ENCODE measurements around the gene CLIC5.

Gene CLIC5

DNA sequence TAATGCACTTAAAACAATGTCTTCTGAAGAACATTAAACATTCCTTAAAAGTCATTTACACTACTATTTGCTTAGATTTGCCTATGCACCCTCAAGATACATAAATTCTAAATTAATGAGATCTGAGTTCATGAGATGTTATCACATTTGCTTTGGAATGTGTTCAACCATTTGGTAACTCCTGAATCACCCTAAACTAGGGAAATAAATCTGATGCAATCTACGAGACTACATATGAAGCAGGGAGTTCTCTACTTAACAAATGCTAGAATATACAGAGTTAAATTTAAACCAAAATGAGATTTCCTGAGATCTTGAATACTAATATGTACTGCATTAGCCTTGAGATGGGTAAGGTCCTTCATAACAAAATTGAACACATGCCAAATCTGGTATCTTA is 170.1 kb downstream of the CLIC5 start:
- FAIRE-seq (no peak), DNase-seq (ENCODE audit: insufficient read length, low spot score) (no peak)
- TF ChIP-seq POLR2A (IDR thresholded peaks at IDR 0.05; ENCODE audit: low read depth, low read length), result no peak

DNA sequence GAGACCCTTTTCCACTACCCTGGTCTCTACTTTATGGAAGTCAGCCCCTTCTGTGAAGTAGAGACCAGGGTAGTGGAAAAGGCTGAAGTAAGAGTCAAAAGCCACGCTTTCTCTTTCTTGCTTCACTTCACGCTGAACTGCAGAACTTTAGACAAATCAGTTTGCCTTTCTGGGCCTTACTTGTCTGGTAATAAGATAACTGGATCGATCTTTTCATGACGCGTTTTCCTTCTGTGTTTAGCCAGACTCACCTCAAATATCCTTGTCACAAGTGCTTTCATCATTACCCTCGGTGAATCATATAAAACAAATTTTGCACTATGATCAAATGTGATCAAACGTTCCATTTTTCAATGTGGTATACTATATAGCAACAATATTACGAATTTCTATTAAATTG is 170.7 kb downstream of the CLIC5 start:
- no peak for FAIRE-seq
- TF ChIP-seq POLR2A (IDR thresholded peaks at IDR 0.05; ENCODE audit: low read depth, low read length), result no peak
- no peak for DNase-seq (ENCODE audit: insufficient read length, low spot score)

DNA sequence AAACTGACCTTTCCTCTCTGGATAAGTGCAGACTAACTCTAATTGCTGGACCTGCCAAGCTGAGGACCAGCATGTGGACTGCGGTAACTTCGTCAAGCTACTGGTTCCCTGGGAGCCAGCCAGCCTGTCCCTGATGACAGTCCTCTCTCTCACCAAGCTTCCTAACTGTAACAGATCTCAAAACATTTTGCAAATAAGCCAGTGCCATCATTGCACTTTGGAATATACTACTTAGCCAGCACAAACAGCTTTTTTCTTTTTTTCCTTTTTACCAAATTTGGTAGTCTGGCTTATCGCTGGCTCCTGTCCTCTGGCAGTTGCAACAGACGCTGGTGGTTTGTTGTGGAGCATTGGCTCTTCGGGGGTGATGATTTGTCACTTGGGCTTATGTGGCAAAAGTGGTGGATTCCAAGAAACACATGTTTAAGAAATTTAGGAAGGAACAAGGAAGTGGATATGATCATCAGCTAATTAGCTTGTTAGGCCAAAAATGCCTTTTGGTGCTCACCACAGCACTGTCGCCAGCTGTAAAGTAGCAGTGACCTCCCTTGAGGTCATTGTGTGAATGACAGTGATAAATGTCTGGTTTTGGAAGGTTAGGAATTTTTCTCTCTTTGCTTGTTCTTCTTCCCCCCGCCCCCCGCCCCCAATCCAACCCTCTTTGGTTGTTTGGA is 171.7 kb downstream of the CLIC5 start:
- TF ChIP-seq POLR2A (IDR thresholded peaks at IDR 0.05; ENCODE audit: low read depth, low read length), result no peak
- DNase-seq (ENCODE audit: insufficient read length, low spot score) (no peak), FAIRE-seq (no peak)

DNA sequence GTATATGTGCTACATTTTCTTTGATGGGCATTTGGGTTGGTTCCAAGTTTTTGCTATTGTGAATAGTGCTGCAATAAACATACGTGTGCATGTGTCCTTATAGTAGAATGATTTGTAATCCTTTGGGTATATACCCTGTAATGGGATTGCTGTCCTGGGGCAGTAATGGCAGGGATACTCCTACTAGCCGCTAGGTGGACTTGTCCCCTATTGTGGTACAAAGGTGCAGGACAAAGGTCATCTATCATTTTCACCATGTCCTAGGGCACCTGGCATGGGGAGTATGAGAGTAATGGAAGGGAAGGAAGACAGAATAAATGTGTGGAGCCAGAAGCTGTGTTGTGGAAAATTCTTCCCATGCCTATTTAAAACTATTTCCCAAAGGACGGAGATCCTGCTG is 174.6 kb downstream of the CLIC5 start:
- DNase-seq (ENCODE audit: insufficient read length, low spot score) (no peak), FAIRE-seq (no peak)
- TF ChIP-seq POLR2A (IDR thresholded peaks at IDR 0.05; ENCODE audit: low read depth, low read length), result no peak

DNA sequence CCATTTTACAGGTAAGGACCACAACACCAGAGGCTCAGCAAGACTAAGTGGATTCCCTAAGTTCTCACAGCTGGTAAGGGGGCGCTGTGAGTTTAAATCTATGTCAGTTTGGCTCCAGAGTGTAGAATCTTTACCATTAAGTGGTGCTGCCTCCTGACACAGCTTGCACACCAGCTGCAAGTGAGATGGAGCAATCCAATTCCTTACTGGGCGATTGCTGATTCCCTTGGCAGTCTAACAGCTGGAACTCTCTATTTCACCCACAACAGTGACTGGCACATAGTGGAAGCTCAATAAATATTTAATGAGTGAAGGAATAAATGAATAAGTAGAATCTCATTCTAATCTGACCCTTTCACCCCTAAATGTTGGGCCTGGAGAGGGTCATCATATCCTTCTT is 176.7 kb downstream of the CLIC5 start:
- TF ChIP-seq POLR2A (IDR thresholded peaks at IDR 0.05; ENCODE audit: low read depth, low read length), result no peak
- no peak for DNase-seq (ENCODE audit: insufficient read length, low spot score)
- no peak for FAIRE-seq

DNA sequence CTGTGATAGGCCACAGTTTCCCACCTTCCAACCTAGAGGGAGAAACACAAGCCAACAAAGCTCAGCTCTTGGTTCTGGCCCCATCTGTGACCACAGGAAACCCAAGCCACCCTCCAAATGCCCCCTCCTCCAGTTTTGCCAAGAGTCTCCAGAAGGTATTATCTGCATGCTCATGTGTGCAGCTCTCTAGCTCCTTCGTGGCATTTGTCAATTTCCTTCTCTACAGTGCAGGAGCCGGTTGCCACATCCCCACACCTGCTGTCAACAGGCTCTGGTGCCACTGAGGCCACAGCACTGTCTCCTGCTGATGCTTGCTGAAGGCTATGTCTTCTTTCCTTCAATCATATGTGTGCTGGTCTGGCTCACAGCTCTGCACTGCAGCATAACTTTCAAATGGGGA is 177.2 kb downstream of the CLIC5 start:
- no peak for FAIRE-seq
- TF ChIP-seq POLR2A (IDR thresholded peaks at IDR 0.05; ENCODE audit: low read depth, low read length), result no peak
- no peak for DNase-seq (ENCODE audit: insufficient read length, low spot score)

DNA sequence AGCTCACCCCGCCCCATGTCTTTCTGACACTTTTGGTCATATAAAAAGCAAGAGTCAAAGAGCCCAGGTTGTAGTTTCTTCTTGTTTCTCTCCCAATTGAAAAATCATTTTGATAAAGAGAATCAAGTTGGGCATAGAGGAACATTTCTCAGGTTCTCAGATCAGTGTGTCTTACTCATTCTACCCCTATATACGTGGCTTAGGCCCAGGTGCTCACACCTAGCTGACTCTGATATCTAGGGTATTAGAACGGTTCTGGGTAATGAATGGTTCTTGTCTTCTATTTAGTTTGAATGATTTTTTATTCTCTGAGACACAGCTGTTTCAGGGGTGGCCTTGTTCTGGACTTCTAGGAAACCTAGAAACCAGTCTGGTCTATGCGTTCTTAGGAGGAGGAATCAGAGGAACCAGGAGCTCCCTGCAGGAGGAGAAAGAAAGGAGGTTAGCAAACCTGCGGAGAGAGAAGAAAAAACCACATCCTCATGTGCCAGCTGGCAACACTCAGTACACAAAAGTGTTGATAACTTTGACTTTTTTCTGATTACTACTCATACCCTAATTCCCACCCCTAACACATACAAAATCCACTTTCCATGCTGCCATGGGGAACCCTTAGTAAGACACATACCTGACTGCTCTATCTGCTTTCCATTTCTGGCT is 178.0 kb downstream of the CLIC5 start:
- FAIRE-seq (no peak), DNase-seq (ENCODE audit: insufficient read length, low spot score) (no peak)
- no peak for TF ChIP-seq POLR2A (IDR thresholded peaks at IDR 0.05; ENCODE audit: low read depth, low read length)

DNA sequence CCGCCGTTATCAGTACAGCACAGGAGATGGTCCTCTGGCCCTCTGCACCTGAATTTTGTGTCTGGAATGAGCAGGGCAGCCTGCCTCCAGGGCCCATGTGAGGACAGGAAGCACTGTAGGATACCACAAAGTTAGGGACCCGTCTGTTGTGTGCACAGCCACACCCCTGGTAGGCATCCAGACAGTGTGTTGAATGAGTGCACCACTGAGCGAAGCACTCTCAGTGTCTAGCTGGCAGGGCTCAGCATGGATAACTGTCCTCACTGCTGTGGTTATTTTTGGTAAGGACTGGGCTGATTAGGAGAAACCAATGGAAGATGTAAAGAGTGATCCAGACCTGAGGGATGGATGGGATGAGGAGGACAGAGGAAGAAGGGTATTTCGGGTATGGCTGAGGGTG is 178.7 kb downstream of the CLIC5 start:
- DNase-seq (ENCODE audit: insufficient read length, low spot score) (no peak), FAIRE-seq (no peak)
- no peak for TF ChIP-seq POLR2A (IDR thresholded peaks at IDR 0.05; ENCODE audit: low read depth, low read length)

DNA sequence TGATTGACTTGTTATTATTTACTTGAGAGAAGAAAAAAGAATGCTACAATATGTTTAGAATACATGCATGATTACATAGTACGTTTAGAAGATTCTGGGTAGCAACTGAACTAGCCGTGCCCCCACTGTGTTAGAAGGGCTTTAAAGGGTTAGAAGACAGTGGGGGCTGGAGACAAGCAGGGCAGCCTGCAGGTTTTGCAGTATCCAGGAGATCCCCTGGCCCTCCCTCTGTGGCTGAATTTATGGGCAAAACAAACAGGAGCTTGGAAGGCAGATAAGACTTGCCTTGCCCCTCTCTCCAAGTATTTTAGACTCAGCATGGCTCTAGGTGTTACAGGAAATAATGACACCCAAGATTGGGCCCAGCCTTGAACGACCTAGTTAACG is 179.2 kb downstream of the CLIC5 start:
- TF ChIP-seq POLR2A (IDR thresholded peaks at IDR 0.05; ENCODE audit: low read depth, low read length), result no peak
- DNase-seq (ENCODE audit: insufficient read length, low spot score) (no peak), FAIRE-seq (no peak)

DNA sequence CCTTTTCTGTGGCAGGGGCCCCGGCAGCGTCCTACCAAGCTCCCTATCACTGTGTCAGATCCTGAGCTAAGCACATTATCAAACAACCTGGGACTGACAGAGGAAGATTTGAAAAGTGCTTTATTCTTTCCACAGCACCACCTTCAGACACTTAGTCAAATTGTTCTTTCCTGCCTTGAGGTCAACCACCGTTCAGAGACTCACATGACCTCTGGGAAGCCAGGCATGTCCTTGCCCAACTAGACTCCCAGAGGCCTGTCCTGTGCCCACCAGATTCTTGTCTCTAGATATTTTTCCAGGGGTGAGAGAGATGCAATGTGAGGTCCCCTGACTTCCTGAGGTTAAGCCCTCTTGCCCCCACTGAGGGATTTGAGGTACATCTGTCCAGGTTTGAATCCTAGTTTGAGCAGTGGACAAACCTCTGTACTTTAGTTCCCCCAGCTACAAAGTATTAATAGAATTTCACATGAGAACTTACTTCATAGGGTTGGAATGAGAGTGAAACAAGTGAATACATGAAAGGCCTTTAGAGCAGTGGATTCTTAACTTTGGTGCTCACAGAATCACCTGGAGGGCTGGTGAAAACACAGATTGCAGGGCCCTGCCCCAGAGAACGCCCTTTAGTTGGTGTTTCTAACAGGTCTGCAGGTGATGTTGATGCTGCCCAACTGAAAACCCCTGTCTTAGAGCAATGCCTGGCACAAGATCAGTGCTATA is 179.8 kb downstream of the CLIC5 start:
- no peak for TF ChIP-seq POLR2A (IDR thresholded peaks at IDR 0.05; ENCODE audit: low read depth, low read length)
- FAIRE-seq (no peak), DNase-seq (ENCODE audit: insufficient read length, low spot score) (no peak)

DNA sequence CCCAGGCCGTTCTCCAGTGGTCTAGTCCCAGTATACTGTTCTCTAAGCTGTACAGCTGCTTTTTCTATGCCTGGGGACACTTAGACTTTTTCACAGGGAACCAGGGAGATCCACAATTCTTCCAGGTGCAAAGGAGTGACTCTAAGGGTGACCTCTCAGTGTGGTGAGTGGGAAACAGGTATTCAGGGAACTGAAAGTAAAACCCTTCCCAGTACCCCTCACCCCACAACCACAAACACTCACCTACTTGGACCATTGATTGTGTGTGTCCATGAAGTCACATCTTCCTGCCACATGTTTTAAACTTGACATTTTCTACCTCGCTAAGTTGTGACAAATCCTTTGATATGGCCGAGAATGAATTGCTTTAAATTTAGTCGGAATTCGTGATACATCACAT is 183.6 kb downstream of the CLIC5 start:
- no peak for TF ChIP-seq POLR2A (IDR thresholded peaks at IDR 0.05; ENCODE audit: low read depth, low read length)
- DNase-seq (ENCODE audit: insufficient read length, low spot score) (no peak), FAIRE-seq (no peak)
